HG03060 (cell line): ENCODE data around the gene VARS1.
"Not testable (repeated sequence)": the region's sequence is repeated elsewhere in the genome, so short reads cannot be mapped to it uniquely, and the experiment has no call there.

Experiments
- ATAC-seq: cut with Tn5 transposase; IDR thresholded peaks from one replicate; pipeline ENCODE4 v1.9.1; 2021; ENCODE audit warnings: low read depth, moderate number of reproducible peaks; ENCODE audit not compliant: unreplicated experiment

The VARS1 gene

GRCh38 chr6:31795616-31796298, at the start of gene VARS1:
Gene VARS1 (minus strand): TSS chr6:31795752. CDS start chr6:31795217, 535 bp downstream.
- ATAC-seq = no peak

- ATAC-seq = no peak
These were observed 49.0 kb upstream of the VARS1 start for GRCh38 chr6:31844507-31844906.

- ATAC-seq = no peak
These were observed 46.5 kb upstream of the VARS1 start for GRCh38 chr6:31842053-31842452.

- not testable (repeated sequence) for ATAC-seq
These were observed 44.2 kb upstream of the VARS1 start for GRCh38 chr6:31839779-31840126.

- ATAC-seq = no peak
These were observed 43.4 kb upstream of the VARS1 start for GRCh38 chr6:31838968-31839367.

- not testable (repeated sequence) for ATAC-seq
These were observed 42.6 kb upstream of the VARS1 start for GRCh38 chr6:31838114-31838553.

GRCh38 chr6:31837369-31838113, 42.0 kb upstream of the VARS1 start:
- ATAC-seq = no peak

GRCh38 chr6:31836474-31837368, 41.2 kb upstream of the VARS1 start:
- no peak for ATAC-seq

GRCh38 chr6:31836047-31836473, 40.5 kb upstream of the VARS1 start:
- no peak for ATAC-seq

GRCh38 chr6:31834367-31835250, 39.1 kb upstream of the VARS1 start:
- no peak for ATAC-seq

GRCh38 chr6:31831350-31832215, 36.0 kb upstream of the VARS1 start:
- ATAC-seq = no peak

- no peak for ATAC-seq
These were observed 35.4 kb upstream of the VARS1 start for GRCh38 chr6:31830886-31831335.

- ATAC-seq = no peak
These were observed 34.2 kb upstream of the VARS1 start for GRCh38 chr6:31829633-31830283.

GRCh38 chr6:31827286-31828079, 31.9 kb upstream of the VARS1 start, which contains the start of gene HSPA1B:
Gene HSPA1B (plus strand): TSS chr6:31827738. CDS start chr6:31827951, 213 bp downstream.
- ATAC-seq = peak; percentile 51

- ATAC-seq = no peak
These were observed 31.3 kb upstream of the VARS1 start for GRCh38 chr6:31826793-31827285.

- no peak for ATAC-seq
These were observed 30.0 kb upstream of the VARS1 start for GRCh38 chr6:31825553-31825952.

- not testable (repeated sequence) for ATAC-seq
These were observed 28.1 kb upstream of the VARS1 start for GRCh38 chr6:31823592-31824196.
